ENCODE data around the gene UGT1A9.

- TF ChIP-seq, protein P1, sequence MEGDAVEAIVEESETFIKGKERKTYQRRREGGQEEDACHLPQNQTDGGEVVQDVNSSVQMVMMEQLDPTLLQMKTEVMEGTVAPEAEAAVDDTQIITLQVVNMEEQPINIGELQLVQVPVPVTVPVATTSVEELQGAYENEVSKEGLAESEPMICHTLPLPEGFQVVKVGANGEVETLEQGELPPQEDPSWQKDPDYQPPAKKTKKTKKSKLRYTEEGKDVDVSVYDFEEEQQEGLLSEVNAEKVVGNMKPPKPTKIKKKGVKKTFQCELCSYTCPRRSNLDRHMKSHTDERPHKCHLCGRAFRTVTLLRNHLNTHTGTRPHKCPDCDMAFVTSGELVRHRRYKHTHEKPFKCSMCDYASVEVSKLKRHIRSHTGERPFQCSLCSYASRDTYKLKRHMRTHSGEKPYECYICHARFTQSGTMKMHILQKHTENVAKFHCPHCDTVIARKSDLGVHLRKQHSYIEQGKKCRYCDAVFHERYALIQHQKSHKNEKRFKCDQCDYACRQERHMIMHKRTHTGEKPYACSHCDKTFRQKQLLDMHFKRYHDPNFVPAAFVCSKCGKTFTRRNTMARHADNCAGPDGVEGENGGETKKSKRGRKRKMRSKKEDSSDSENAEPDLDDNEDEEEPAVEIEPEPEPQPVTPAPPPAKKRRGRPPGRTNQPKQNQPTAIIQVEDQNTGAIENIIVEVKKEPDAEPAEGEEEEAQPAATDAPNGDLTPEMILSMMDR (IDR thresholded peaks at IDR 0.05; ENCODE audit: low read length), result peak; percentile 22
- TF ChIP-seq EZH2 (optimal IDR thresholded peaks at IDR 0.05; ENCODE audit: low read depth, low read length) (no peak), EZH2phosphoT487 (IDR thresholded peaks at IDR 0.05; ENCODE audit: low read length) (no peak)
These were observed 28.6 kb upstream of the UGT1A9 start for GRCh38 chr2:233643128-233643527.

Data from MM.1S (cell line).